ENCODE measurements around the gene GFRA4. TPM values are rescaled to one million over a fixed set of nuclear protein-coding genes. Genes with fewer than 3 reads are reported as not detected.

The GFRA4 gene
- total RNA-seq, 6 experiments from 2014 or later: not detected

- Histone ChIP-seq H3K27me3 (no peaks in the 10 kb centered on the region), H3K9me3 (no peaks in the 10 kb centered on the region), H3K27ac (no peak overlapping the region), H3K4me1 (no peaks in the 10 kb centered on the region), H3K4me3 (no peak overlapping the region), H3K36me3 (peaks cover 0 to 18% (median 3%) of the 10 kb centered on the region in 4 donors)
- DNase-seq (no peak), ATAC-seq (no peak)
- TF ChIP-seq, protein P1, sequence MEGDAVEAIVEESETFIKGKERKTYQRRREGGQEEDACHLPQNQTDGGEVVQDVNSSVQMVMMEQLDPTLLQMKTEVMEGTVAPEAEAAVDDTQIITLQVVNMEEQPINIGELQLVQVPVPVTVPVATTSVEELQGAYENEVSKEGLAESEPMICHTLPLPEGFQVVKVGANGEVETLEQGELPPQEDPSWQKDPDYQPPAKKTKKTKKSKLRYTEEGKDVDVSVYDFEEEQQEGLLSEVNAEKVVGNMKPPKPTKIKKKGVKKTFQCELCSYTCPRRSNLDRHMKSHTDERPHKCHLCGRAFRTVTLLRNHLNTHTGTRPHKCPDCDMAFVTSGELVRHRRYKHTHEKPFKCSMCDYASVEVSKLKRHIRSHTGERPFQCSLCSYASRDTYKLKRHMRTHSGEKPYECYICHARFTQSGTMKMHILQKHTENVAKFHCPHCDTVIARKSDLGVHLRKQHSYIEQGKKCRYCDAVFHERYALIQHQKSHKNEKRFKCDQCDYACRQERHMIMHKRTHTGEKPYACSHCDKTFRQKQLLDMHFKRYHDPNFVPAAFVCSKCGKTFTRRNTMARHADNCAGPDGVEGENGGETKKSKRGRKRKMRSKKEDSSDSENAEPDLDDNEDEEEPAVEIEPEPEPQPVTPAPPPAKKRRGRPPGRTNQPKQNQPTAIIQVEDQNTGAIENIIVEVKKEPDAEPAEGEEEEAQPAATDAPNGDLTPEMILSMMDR (IDR thresholded peaks at IDR 0.05): no peak
- no peak for TF ChIP-seq POLR2A (IDR thresholded peaks at IDR 0.05)
- 78% methylated on average over 4 of the region's 10 CpGs for WGBS (ENCODE audit: insufficient coverage, low coverage, low lambda C conversion rate, missing lambda C conversion rate)
- intact Hi-C loops (cut with DNase I): no loop called here
Measured at GRCh38 chr20:3612795-3613572, 50.2 kb downstream of the GFRA4 start.

DNA sequence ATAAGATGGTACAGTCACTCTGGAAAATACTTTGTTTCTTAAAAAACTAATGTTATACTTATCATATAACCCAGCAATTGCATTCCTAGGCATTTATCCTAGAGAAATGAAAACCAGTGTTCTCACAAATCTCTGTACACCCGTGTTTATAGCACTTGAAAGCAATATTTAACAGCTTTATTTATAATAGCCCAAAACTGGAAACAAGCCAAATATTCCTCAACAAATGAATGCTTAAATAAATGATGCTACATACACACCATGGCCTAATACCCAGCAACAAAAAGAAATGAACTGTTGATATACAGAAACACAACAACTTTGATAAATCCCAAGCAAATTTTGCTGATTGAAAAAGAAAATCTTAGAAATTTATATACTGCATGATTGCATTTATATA is 51.3 kb downstream of the GFRA4 start:
- Histone ChIP-seq H3K36me3 (peaks cover 0 to 13% (median 3%) of the 10 kb centered on the region in 4 donors), H3K27ac (no peak overlapping the region), H3K27me3 (no peaks in the 10 kb centered on the region), H3K4me3 (no peak overlapping the region), H3K4me1 (no peaks in the 10 kb centered on the region), H3K9me3 (no peaks in the 10 kb centered on the region)
- TF ChIP-seq, protein P1 (IDR thresholded peaks at IDR 0.05): no peak
- TF ChIP-seq POLR2A (IDR thresholded peaks at IDR 0.05): no peak
- ATAC-seq: no peak
- WGBS (ENCODE audit: insufficient coverage, low coverage, low lambda C conversion rate, missing lambda C conversion rate): 47% methylated on average over 1 of the region's 1 CpG
- intact Hi-C loops (cut with DNase I): no loop called here
- DNase-seq: no peak

Other genes starting within 250 kb of the GFRA4 start
- 10 to 100 TPM; 46.9 to 82.1 (median 59.1) TPM for gene ATRN, start 192.4 kb downstream of the GFRA4 start, total RNA-seq
- gene ADAM33, start 18.6 kb upstream of the GFRA4 start, total RNA-seq: under 1 TPM; 0.24 to 0.51 (median 0.45) TPM
- gene SIGLEC1, start 49.2 kb upstream of the GFRA4 start, total RNA-seq: 10 to 100 TPM in 2 of 6 experiments, 1 to 10 TPM in 4; 2.6 to 13.9 (median 5.7) TPM
- 1 to 10 TPM in 3 of 6 experiments, under 1 TPM in 3; 0.46 to 2.2 (median 0.97) TPM for gene HSPA12B, start 69.3 kb upstream of the GFRA4 start, total RNA-seq
- 10 to 100 TPM in 3 of 6 experiments, 1 to 10 TPM in 3; 9.6 to 11.7 (median 9.9) TPM for gene ADISSP, start 104.4 kb upstream of the GFRA4 start, total RNA-seq
- not detected for gene SPEF1, start 118.0 kb upstream of the GFRA4 start, total RNA-seq
- 10 to 100 TPM; 27.8 to 43.1 (median 31.6) TPM for gene CENPB, start 123.3 kb upstream of the GFRA4 start, total RNA-seq
- gene CDC25B, start 132.9 kb upstream of the GFRA4 start, total RNA-seq: 10 to 100 TPM; 10.9 to 28.7 (median 16.5) TPM
- 10 to 100 TPM in 3 of 6 experiments, 1 to 10 TPM in 3; 7.7 to 16.1 (median 9.5) TPM for gene AP5S1, start 157.1 kb upstream of the GFRA4 start, total RNA-seq
- 10 to 100 TPM; 10.1 to 20.4 (median 17.0) TPM for gene MAVS, start 183.4 kb upstream of the GFRA4 start, total RNA-seq
- 10 to 100 TPM; 13.0 to 17.8 (median 13.8) TPM for gene PANK2, start 226.0 kb upstream of the GFRA4 start, total RNA-seq

Data from right lobe of liver (tissue), 6 donors.